Fibroblast of lung (primary cell): Measurements from ENCODE around the gene CASP10.

Experiments
- EZH2 ChIP-seq: IDR thresholded peaks from 2 replicates; pipeline ENCODE4 v1.5.1; 2012; ENCODE audit warnings: low read length, control low read depth, mild to moderate bottlenecking; ENCODE audit errors: missing control alignments
- TF ChIP-seq, protein P1 (sequence below), 2 donors: IDR thresholded peaks in 1 of 2; conservative IDR thresholded peaks in 1 of 2; 1 replicate in 1 of 2; 2 replicates in 1 of 2; pipeline ENCODE4 v1.5.1; 2011 to 2012; ENCODE audit warnings: low read length in 2 of 2, control low read depth in 1 of 2, inconsistent platforms in 1 of 2, low read depth in 1 of 2, mild to moderate bottlenecking in 1 of 2

DNA sequence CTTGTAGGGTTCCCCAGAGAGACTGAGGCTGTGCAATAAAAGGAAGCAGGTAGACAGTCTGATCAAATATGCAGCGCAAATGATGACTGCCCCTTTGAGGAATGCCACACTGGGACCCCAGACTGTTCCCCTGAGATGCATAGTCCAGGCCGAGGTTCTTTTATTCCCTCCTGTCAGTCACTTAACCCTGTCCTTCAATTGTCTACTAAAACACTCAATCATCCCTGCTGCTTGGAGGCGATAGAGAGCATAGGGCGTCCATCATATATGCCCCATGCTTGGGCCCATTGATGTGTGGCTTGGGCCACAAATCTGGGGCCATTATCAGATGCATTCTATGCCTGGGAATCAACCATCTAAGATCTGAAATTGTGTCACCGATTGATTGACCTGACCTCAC is 61.9 kb downstream of the CASP10 start:
- TF ChIP-seq, protein P1, sequence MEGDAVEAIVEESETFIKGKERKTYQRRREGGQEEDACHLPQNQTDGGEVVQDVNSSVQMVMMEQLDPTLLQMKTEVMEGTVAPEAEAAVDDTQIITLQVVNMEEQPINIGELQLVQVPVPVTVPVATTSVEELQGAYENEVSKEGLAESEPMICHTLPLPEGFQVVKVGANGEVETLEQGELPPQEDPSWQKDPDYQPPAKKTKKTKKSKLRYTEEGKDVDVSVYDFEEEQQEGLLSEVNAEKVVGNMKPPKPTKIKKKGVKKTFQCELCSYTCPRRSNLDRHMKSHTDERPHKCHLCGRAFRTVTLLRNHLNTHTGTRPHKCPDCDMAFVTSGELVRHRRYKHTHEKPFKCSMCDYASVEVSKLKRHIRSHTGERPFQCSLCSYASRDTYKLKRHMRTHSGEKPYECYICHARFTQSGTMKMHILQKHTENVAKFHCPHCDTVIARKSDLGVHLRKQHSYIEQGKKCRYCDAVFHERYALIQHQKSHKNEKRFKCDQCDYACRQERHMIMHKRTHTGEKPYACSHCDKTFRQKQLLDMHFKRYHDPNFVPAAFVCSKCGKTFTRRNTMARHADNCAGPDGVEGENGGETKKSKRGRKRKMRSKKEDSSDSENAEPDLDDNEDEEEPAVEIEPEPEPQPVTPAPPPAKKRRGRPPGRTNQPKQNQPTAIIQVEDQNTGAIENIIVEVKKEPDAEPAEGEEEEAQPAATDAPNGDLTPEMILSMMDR (conservative IDR thresholded peaks at IDR 0.05 in 1 of 2, IDR thresholded peaks at IDR 0.05 in 1 of 2; ENCODE audit: low read depth in 1 of 2, low read length in 2 of 2), result no peak
- no peak for TF ChIP-seq EZH2
